CD4-positive, alpha-beta T cell treated with Interleukin-15 for 1 hour (primary cell): Measurements from ENCODE around the gene NF2.
"Not testable (repeated sequence)": the region's sequence is repeated elsewhere in the genome, so short reads cannot be mapped to it uniquely, and the experiment has no call there.

ENCODE experiments used
- DNase-seq: peaks from one replicate; pipeline ENCODE4 v3.0.0-alpha.2; 2020

NF2 gene

GRCh38 chr22:29603358-29604075 is at the start of gene NF2:
TSS of gene NF2 (plus strand) at chr22:29603633. CDS start at chr22:29603999, 366 bp downstream.
- peak; percentile 99 for DNase-seq

GRCh38 chr22:29555065-29555644 is 48.3 kb upstream of the NF2 start:
- no peak for DNase-seq

- DNase-seq, result no peak
Measured at GRCh38 chr22:29559030-29559429, 44.4 kb upstream of the NF2 start.

- DNase-seq, result no peak
Measured at GRCh38 chr22:29559853-29560252, 43.6 kb upstream of the NF2 start.

- DNase-seq, result no peak
Measured at GRCh38 chr22:29563652-29564460, 39.6 kb upstream of the NF2 start.

GRCh38 chr22:29566513-29566912 is 36.9 kb upstream of the NF2 start:
- DNase-seq, result not testable (repeated sequence)

- no peak for DNase-seq
Measured at GRCh38 chr22:29567338-29567737, 36.1 kb upstream of the NF2 start.

GRCh38 chr22:29569011-29569678 is 34.3 kb upstream of the NF2 start:
- DNase-seq, result no peak

GRCh38 chr22:29570456-29570855 is 33.0 kb upstream of the NF2 start:
- DNase-seq, result no peak

- DNase-seq, result no peak
Measured at GRCh38 chr22:29570912-29571549, 32.4 kb upstream of the NF2 start.

GRCh38 chr22:29574762-29575450 is 28.5 kb upstream of the NF2 start:
- DNase-seq, result no peak

GRCh38 chr22:29578462-29579200 is 24.8 kb upstream of the NF2 start:
- no peak for DNase-seq

GRCh38 chr22:29580200-29580810 is 23.1 kb upstream of the NF2 start:
- DNase-seq, result no peak

- DNase-seq, result no peak
Measured at GRCh38 chr22:29581799-29582198, 21.6 kb upstream of the NF2 start.

GRCh38 chr22:29584975-29585374 is 18.5 kb upstream of the NF2 start:
- DNase-seq, result no peak

- DNase-seq, result not testable (repeated sequence)
Measured at GRCh38 chr22:29586193-29586705, 17.2 kb upstream of the NF2 start.

GRCh38 chr22:29587938-29588699 is 15.3 kb upstream of the NF2 start:
- DNase-seq, result no peak

- DNase-seq, result no peak
Measured at GRCh38 chr22:29593923-29594322, 9.5 kb upstream of the NF2 start.

- not testable (repeated sequence) for DNase-seq
Measured at GRCh38 chr22:29594447-29594846, 9.0 kb upstream of the NF2 start.

GRCh38 chr22:29596408-29596807 is 7.0 kb upstream of the NF2 start:
- DNase-seq, result no peak
